WTC11 (cell line): ENCODE results near the gene WFS1. TPM values are rescaled to one million over a fixed set of nuclear protein-coding genes. Genes with fewer than 3 reads are reported as not detected.

Source experiments
- ATAC-seq: fragments of 200-7000 bp; cut with Tn5 transposase; 2 replicates; pipeline ENCODE4 v1.10.0; 2021; ENCODE audit warnings: mild to moderate bottlenecking, moderate library complexity
- CTCF ChIA-PET: fragments of 300-600 bp; sonication (Branson Sonifier 250); formaldehyde crosslinking; loops from one replicate; lab custom pipeline; 2021; ENCODE audit warnings: antibody characterized with exemption; lab: Charles Lee
- POLR2A ChIA-PET: fragments of 350-600 bp; sonication (Branson Sonifier 250); formaldehyde crosslinking; loops from one replicate; lab custom pipeline; 2021; ENCODE audit warnings: antibody characterized with exemption; lab: Charles Lee
- DNase-seq: peaks from one replicate; pipeline ENCODE4 v3.0.0; 2021; ENCODE audit warnings: low spot score
- H3K27ac Mint-ChIP-seq: 2 replicates; pipeline ENCODE4 v1.8.0; 2021; ENCODE audit warnings: mixed read lengths
- H3K27me3 Mint-ChIP-seq: 2 replicates; pipeline ENCODE4 v1.8.0; 2021; ENCODE audit warnings: low read depth, mild to moderate bottlenecking, moderate library complexity, mixed read lengths
- H3K36me3 Mint-ChIP-seq: 2 replicates; pipeline ENCODE4 v1.8.0; 2021; ENCODE audit warnings: mixed read lengths
- H3K4me1 Mint-ChIP-seq: 2 replicates; pipeline ENCODE4 v1.8.0; 2022; ENCODE audit warnings: mixed read lengths
- H3K4me3 Mint-ChIP-seq: 2 replicates; pipeline ENCODE4 v1.8.0; 2021; ENCODE audit warnings: mild to moderate bottlenecking, moderate library complexity, mixed read lengths
- H3K9me3 Mint-ChIP-seq: 2 replicates; pipeline ENCODE4 v1.8.0; 2021; ENCODE audit warnings: mixed read lengths
- ATF3 ChIP-seq: sonication (generic); formaldehyde crosslinking; conservative IDR thresholded peaks from 2 replicates; pipeline ENCODE4 v1.8.1; 2022; ENCODE audit warnings: mild to moderate bottlenecking, missing genetic modification reagents
- CREM ChIP-seq: sonication (generic); formaldehyde crosslinking; IDR thresholded peaks from 2 replicates; pipeline ENCODE4 v1.8.1; 2022; ENCODE audit warnings: mild to moderate bottlenecking, missing genetic modification reagents, moderate library complexity
- E2F4 ChIP-seq: sonication (generic); formaldehyde crosslinking; IDR thresholded peaks from 2 replicates; pipeline ENCODE4 v1.8.1; 2022; ENCODE audit warnings: low read depth, mild to moderate bottlenecking, moderate library complexity, missing genetic modification reagents, borderline replicate concordance
- GABPB1 ChIP-seq: sonication (generic); formaldehyde crosslinking; IDR thresholded peaks from 2 replicates; pipeline ENCODE4 v1.8.1; 2023; ENCODE audit warnings: mild to moderate bottlenecking, missing genetic modification reagents
- GTF2I ChIP-seq: fragments of 250-450 bp; sonication (Bioruptor Pico); conservative IDR thresholded peaks from 2 replicates; pipeline ENCODE4 v1.4.0; 2021; ENCODE audit warnings: mild to moderate bottlenecking
- HMGXB4 ChIP-seq: sonication (generic); formaldehyde crosslinking; IDR thresholded peaks from 2 replicates; pipeline ENCODE4 v1.8.1; 2023; ENCODE audit warnings: mild to moderate bottlenecking, moderate library complexity, missing genetic modification reagents
- KAT7 ChIP-seq: sonication (generic); formaldehyde crosslinking; IDR thresholded peaks from 2 replicates; pipeline ENCODE4 v1.8.1; 2023; ENCODE audit warnings: missing genetic modification reagents, mild to moderate bottlenecking, borderline replicate concordance
- MAX ChIP-seq: sonication (generic); formaldehyde crosslinking; IDR thresholded peaks from 2 replicates; pipeline ENCODE4 v1.8.0; 2022; ENCODE audit warnings: mild to moderate bottlenecking, missing genetic modification reagents
- MLX ChIP-seq: sonication (generic); formaldehyde crosslinking; IDR thresholded peaks from 2 replicates; pipeline ENCODE4 v1.8.1; 2023; ENCODE audit warnings: mild to moderate bottlenecking, missing genetic modification reagents, moderate library complexity
- NFE2L1 ChIP-seq: sonication (generic); formaldehyde crosslinking; IDR thresholded peaks from 2 replicates; pipeline ENCODE4 v1.8.1; 2023; ENCODE audit warnings: missing genetic modification reagents
- NR1H2 ChIP-seq: sonication (generic); formaldehyde crosslinking; IDR thresholded peaks from 2 replicates; pipeline ENCODE4 v1.9.0; 2021; ENCODE audit warnings: mild to moderate bottlenecking, moderate library complexity, missing genetic modification reagents
- NR2C2 ChIP-seq: sonication (generic); formaldehyde crosslinking; IDR thresholded peaks from 2 replicates; pipeline ENCODE4 v1.8.0; 2022; ENCODE audit warnings: mild to moderate bottlenecking, missing genetic modification reagents
- PRRX2 ChIP-seq: fragments of 250-450 bp; sonication (Bioruptor Pico); IDR thresholded peaks from 2 replicates; pipeline ENCODE4 v1.8.0; 2021; ENCODE audit warnings: mild to moderate bottlenecking
- RORB ChIP-seq: fragments of 250-450 bp; sonication (Bioruptor Pico); IDR thresholded peaks from 2 replicates; pipeline ENCODE4 v1.9.0; 2021; ENCODE audit warnings: mild to moderate bottlenecking
- SMAD3 ChIP-seq: sonication (generic); formaldehyde crosslinking; IDR thresholded peaks from 2 replicates; pipeline ENCODE4 v1.8.0; 2022; ENCODE audit warnings: missing genetic modification reagents, mild to moderate bottlenecking, borderline replicate concordance
- SOX15 ChIP-seq: fragments of 250-450 bp; sonication (Bioruptor Pico); IDR thresholded peaks from 2 replicates; pipeline ENCODE4 v1.9.0; 2021; ENCODE audit warnings: mild to moderate bottlenecking
- SP1 ChIP-seq: sonication (generic); formaldehyde crosslinking; conservative IDR thresholded peaks from 2 replicates; pipeline ENCODE4 v1.8.1; 2022; ENCODE audit warnings: missing genetic modification reagents
- TCF7 ChIP-seq: sonication (generic); formaldehyde crosslinking; IDR thresholded peaks from 2 replicates; pipeline ENCODE4 v1.8.0; 2022; ENCODE audit warnings: mild to moderate bottlenecking, low read depth, missing genetic modification reagents, moderate library complexity
- ZMAT4 ChIP-seq: fragments of 250-450 bp; sonication (Bioruptor Pico); IDR thresholded peaks from 2 replicates; pipeline ENCODE4 v1.9.0; 2021; ENCODE audit warnings: mild to moderate bottlenecking
- ZNF121 ChIP-seq: sonication (generic); formaldehyde crosslinking; IDR thresholded peaks from 2 replicates; pipeline ENCODE4 v1.8.0; 2023; ENCODE audit warnings: missing genetic modification reagents
- ZNF138 ChIP-seq: sonication (generic); formaldehyde crosslinking; conservative IDR thresholded peaks from 2 replicates; pipeline ENCODE4 v1.8.1; 2022; ENCODE audit warnings: mild to moderate bottlenecking, moderate library complexity, missing genetic modification reagents
- ZNF281 ChIP-seq: sonication (generic); formaldehyde crosslinking; IDR thresholded peaks from 2 replicates; pipeline ENCODE4 v1.8.0; 2023; ENCODE audit warnings: mild to moderate bottlenecking, missing genetic modification reagents
- ZNF317 ChIP-seq: sonication (generic); formaldehyde crosslinking; IDR thresholded peaks from 2 replicates; pipeline ENCODE4 v1.8.1; 2023; ENCODE audit warnings: low read depth, mild to moderate bottlenecking, moderate library complexity, missing genetic modification reagents, borderline replicate concordance
- ZNF396 ChIP-seq: fragments of 250-450 bp; sonication (Bioruptor Pico); IDR thresholded peaks from 2 replicates; pipeline ENCODE4 v1.8.0; 2021; ENCODE audit warnings: mild to moderate bottlenecking, moderate library complexity, borderline replicate concordance
- ZNF512 ChIP-seq: sonication (generic); formaldehyde crosslinking; IDR thresholded peaks from 2 replicates; pipeline ENCODE4 v1.8.1; 2022; ENCODE audit warnings: missing genetic modification reagents, borderline replicate concordance
- total RNA-seq: library from RNA; stranded (reverse); gene quantifications from 3 replicates; pipeline ENCODE4 v1.2.3, GENCODE V29; 2021

WFS1 gene
- total RNA-seq, 1 experiment from 2014 or later, result 34.7 TPM

GRCh38 chr4:6301051-6301731 lies 31.5 kb downstream of the WFS1 start:
- H3K4me1 Mint-ChIP-seq, result no peaks in the 10 kb centered on the region
- no peak for DNase-seq
- no peaks in the 10 kb centered on the region; the same call in none of the 2 replicates for H3K27me3 Mint-ChIP-seq
- no peak overlapping the region for H3K27ac Mint-ChIP-seq
- POLR2A ChIA-PET, result no interaction called here
- no peak for ATAC-seq
- peaks cover 27% of the 10 kb centered on the region for H3K36me3 Mint-ChIP-seq
- TF ChIP-seq MAX (no peak), NR2C2 (CRISPR knock-in tag) (no peak), ZNF317 (CRISPR knock-in tag) (no peak), MLX (CRISPR knock-in tag) (no peak), PRRX2 (no peak), ZNF121 (no peak), NFE2L1 (CRISPR knock-in tag) (no peak), GTF2I (CRISPR knock-in tag) (no peak), NR1H2 (no peak), ZNF396 (CRISPR knock-in tag) (no peak), KAT7 (CRISPR knock-in tag) (no peak), CREM (no peak), ZMAT4 (CRISPR knock-in tag) (no peak), E2F4 (CRISPR knock-in tag) (no peak), RORB (CRISPR knock-in tag) (no peak), ATF3 (CRISPR knock-in tag) (no peak), SP1 (CRISPR knock-in tag) (no peak), HMGXB4 (no peak), TCF7 (CRISPR knock-in tag) (no peak), SOX15 (CRISPR knock-in tag) (no peak)
- CTCF ChIA-PET, result interaction anchor here (0.9 kb wide), 1 partner anchor 51 kb away, joined by 4 read pairs; no protein-coding TSS in a partner anchor
- H3K9me3 Mint-ChIP-seq, result no peaks in the 10 kb centered on the region
- no peak overlapping the region for H3K4me3 Mint-ChIP-seq

GRCh38 chr4:6301732-6302442 lies 32.2 kb downstream of the WFS1 start:
- POLR2A ChIA-PET, result no interaction called here
- Mint-ChIP-seq H3K27me3 (peaks cover 3% of the 10 kb centered on the region), H3K4me1 (no peaks in the 10 kb centered on the region), H3K27ac (no peak overlapping the region), H3K9me3 (no peaks in the 10 kb centered on the region), H3K4me3 (no peak overlapping the region), H3K36me3 (peaks cover 27% of the 10 kb centered on the region)
- CTCF ChIA-PET, result interaction anchor here (0.9 to 2.3 kb wide), 2 partner anchors 51 kb away, joined by 4 to 6 read pairs; no protein-coding TSS in a partner anchor
- DNase-seq, result no peak
- ATAC-seq, result no peak
- TF ChIP-seq ZMAT4 (CRISPR knock-in tag) (no peak), TCF7 (CRISPR knock-in tag) (no peak), SOX15 (CRISPR knock-in tag) (no peak), ZNF281 (CRISPR knock-in tag) (no peak), SMAD3 (CRISPR knock-in tag) (no peak), ZNF512 (CRISPR knock-in tag) (no peak), ZNF138 (CRISPR knock-in tag) (no peak), GABPB1 (CRISPR knock-in tag) (no peak)
